ENCODE measurements around the gene FOXK2.
A peak's percentile ranks its signal among the peaks of the same experiment; 100 is the strongest.

The FOXK2 gene

GRCh38 chr17:82638183-82638773 lies 118.7 kb downstream of the FOXK2 start:
- no peak for DNase-seq (ENCODE audit: low read depth, low spot score)

- DNase-seq (ENCODE audit: low read depth, low spot score) = no peak
These were observed 120.1 kb downstream of the FOXK2 start for GRCh38 chr17:82639628-82640027.

- DNase-seq (ENCODE audit: low read depth, low spot score) = no peak
These were observed 120.5 kb downstream of the FOXK2 start for GRCh38 chr17:82640036-82640435.

- no peak for DNase-seq (ENCODE audit: low read depth, low spot score)
These were observed 122.5 kb downstream of the FOXK2 start for GRCh38 chr17:82642022-82642421.

GRCh38 chr17:82644148-82644547 lies 124.6 kb downstream of the FOXK2 start:
- DNase-seq (ENCODE audit: low read depth, low spot score) = no peak

- no peak for DNase-seq (ENCODE audit: low read depth, low spot score)
These were observed 126.0 kb downstream of the FOXK2 start for GRCh38 chr17:82645516-82645915.

GRCh38 chr17:82647593-82648164 lies 128.1 kb downstream of the FOXK2 start:
- no peak for DNase-seq (ENCODE audit: low read depth, low spot score)

- peak; percentile 72 for DNase-seq (ENCODE audit: low read depth, low spot score)
These were observed 128.7 kb downstream of the FOXK2 start, which contains the start of gene WDR45B for GRCh38 chr17:82648165-82648668. Gene WDR45B (minus strand): TSS chr17:82648444. CDS start chr17:82648340, 104 bp downstream.

- peak; percentile 7 for DNase-seq (ENCODE audit: low read depth, low spot score)
These were observed 129.3 kb downstream of the FOXK2 start for GRCh38 chr17:82648742-82649331.

GRCh38 chr17:82649501-82650261 lies 130.1 kb downstream of the FOXK2 start:
- DNase-seq (ENCODE audit: low read depth, low spot score) = no peak

GRCh38 chr17:82650723-82651122 lies 131.2 kb downstream of the FOXK2 start:
- DNase-seq (ENCODE audit: low read depth, low spot score) = no peak

GRCh38 chr17:82653651-82654528 lies 134.4 kb downstream of the FOXK2 start:
- no peak for DNase-seq (ENCODE audit: low read depth, low spot score)
